NCI-H2171 (cell line): ENCODE data around the gene UBQLN1.
"Not testable (repeated sequence)": the region's sequence is repeated elsewhere in the genome, so short reads cannot be mapped to it uniquely, and the experiment has no call there.

Experiments
- DNase-seq: peaks from one replicate; lab custom pipeline; 2025; lab: John Stamatoyannopoulos, UW

The UBQLN1 gene

DNA sequence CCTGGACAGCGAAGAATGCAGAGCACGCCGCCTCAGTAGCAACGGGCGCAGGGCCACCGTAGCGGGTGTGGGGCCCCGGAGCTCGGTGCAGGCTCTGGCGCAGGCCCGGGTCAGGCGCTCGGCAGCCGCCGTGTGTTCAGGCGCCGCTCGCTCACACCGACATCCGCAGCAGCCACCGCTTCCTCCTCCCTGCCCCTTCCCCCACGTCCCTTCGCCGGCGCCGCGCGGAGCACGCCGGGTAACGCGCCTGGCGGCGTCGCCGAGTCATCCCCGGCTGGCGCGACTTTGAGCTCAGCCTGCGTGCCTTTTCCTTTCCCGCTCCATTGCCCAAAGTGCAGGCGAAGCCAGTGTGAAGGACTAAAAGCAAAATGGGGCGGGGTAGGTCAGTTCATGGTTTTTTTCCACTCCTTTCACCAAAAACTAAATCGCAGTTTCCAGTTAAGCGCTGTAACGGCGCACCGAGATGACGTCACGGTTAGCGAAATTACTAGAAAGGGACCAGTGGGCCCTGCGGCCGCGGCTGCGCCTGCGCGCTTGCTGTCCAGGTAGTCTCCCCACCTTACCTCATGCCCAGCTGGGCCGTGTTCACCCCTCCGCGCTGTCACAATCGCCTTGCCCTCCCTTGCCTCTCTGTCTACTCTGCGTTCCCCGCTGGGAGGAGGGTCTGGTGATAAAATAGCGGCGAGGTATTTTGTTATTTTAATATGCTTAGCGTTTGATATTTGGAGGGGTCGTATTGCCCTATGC, at the start of gene UBQLN1:
TSS of gene UBQLN1 (minus strand) at position 191 of the 747 bp plus-strand sequence. CDS start 279 bp downstream, outside the sequence.
- peak; percentile 88 for DNase-seq

DNA sequence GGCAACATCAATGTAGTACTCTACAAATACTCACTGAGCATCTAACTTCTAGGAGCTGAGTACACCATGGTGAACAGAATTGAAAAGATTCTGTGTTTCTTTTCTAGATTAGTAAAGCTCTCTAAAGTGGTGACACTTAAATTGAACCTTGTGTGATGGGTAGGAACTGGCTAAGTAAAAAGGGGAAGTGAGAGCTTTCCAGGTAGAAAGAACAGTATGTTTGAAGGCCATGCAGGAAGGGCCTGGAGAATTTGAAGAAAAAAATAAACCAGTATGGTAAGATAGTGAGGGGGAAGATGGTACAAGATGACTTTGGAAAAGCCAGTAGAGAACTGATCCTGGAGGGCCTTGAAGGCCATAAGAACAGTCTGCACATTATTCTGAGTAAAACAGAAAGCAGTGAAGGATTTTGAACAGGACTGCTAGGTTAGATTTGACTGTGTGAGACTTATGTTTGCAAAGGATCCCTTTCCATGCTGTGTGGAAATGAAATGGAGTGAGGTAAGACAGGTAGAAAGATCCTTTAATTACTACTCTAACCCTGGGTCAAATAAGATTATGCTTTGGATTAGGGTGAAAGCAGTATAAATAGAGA, 46.7 kb upstream of the UBQLN1 start:
- DNase-seq, result no peak

DNA sequence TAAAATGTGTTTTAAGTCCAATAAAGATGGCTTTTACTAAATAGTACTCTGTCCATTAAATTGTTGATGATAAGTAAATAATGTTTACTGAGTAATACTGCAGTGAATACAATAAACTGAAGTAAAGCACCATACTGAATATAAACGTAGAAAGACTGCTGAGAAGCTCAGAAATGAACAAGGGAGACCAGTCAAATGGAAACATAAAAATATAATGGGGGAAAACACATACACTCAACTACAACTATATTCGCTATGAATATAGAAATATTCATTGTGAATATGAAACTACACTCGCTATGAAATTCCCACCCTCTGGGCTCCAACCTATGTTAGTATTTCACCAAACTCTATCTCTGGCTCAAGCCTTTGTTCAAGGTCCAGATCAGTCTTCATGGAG, 41.9 kb upstream of the UBQLN1 start:
- no peak for DNase-seq

DNA sequence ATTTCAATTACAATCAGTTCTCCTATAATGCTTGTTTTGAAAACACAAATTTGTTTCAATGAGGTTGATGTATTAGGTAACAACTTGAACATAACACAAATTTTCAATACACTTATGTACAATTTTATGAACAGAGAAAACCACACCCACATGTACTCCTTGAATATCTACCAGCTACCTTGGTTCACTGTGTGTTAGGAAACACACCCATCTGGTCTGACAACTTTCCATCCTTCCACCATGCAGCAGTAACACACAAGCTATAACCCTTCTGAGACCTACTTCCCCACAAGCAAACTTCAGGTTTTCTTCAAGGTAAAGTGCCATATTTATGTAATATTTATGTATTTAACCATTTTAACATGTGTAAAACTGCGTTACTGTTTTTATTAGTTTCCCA, 36.4 kb upstream of the UBQLN1 start:
- DNase-seq, result no peak

DNA sequence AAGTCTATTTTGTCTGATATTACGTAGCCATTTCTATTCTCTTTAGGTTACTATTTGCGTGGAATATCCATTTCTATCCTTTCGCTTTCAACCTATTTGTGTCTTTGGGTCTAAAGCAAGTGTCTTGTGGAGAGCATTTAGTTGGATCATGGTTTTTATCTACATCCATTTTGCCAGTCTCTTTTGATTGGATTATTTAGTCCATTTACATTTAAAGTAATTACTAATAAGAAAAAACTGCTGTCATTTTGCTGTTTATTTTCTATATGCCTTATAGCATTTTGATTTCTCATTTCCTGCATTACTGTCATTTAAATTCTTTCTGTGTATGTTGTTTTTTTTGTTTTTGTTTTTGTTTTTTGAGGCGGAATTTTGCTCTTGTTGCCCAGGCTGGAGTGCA, 26.0 kb upstream of the UBQLN1 start:
- DNase-seq, result no peak

DNA sequence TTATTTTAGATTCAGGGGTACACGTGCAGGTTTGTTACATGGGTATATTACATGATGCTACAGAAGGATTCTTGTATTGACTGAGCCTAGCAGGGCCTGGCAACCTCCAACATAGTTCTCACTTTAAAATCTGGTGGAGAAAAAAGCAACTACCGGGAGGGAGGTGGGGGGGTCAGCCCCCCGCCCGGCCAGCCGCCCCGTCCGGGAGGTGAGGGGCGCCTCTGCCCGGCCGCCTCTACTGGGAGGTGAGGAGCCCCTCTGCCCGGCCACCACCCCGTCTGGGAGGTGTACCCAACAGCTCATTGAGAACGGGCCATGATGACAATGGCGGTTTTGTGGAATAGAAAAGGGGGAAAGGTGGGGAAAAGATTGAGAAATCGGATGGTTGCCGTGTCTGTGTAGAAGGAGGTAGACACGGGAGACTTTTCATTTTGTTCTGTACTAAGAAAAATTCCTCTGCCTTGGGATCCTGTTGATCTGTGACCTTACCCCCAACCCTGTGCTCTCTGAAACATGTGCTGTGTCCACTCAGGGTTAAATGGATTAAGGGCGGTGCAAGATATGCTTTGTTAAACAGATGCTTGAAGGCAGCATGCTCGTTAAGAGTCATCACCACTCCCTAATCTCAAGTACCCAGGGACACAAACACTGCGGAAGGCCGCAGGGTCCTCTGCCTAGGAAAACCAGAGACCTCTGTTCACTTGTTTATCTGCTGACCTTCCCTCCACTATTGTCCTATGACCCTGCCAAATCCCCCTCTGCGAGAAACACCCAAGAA, 21.0 kb upstream of the UBQLN1 start:
- DNase-seq, result not testable (repeated sequence)

DNA sequence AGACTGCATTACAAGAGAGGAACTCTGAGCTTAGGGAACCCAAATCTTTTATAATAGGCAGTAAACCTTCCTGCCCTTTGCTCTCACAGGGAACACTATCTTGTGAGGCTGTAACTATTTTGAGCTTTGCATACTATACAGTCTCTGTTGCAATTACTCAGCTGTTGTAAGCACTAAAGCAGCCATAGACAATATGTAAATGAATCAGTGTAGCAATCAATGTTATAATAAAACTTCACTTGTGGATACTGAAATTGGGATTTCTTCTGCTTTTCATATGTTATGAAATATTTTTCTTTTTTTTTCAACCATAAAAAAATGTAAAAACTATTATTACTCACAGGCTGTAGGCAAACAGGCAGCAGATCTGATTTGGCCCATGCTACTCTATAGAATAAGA, 16.7 kb upstream of the UBQLN1 start:
- no peak for DNase-seq

DNA sequence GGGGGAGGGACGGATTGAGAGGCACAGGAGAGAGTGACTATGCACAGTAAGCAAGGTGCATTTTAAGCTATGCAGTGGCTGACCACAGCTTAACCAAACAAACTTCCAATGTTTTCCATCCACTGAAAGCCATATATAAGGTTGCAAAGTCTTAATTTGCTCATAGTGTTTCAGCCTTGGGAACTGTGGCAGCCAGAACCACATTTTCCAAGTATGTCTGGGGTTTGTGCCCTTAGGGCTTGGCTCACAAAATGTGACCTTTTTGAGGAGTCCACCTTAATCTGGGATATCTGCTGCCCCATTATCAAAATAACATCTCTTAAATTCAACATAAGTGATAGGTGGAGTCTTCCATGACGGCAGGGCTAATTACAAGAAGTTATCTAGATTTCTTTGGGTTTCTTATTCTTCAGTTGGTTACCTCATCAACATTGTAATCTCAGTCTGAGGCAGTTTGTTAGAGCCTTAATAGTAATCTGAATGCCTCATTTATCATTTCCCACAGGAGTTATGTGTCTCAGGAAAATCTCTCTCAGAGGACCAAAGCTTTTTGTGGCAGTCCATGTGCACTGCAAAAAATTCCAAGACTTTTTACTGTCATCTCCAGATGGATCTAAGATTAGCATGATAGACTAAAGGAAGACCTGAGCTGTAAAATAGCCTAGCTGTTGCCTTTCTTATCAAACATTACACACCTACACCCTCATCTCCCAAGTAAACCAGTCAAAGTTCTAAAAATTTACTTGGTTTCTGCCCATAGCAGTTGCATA, 15.2 kb upstream of the UBQLN1 start:
- DNase-seq, result no peak

DNA sequence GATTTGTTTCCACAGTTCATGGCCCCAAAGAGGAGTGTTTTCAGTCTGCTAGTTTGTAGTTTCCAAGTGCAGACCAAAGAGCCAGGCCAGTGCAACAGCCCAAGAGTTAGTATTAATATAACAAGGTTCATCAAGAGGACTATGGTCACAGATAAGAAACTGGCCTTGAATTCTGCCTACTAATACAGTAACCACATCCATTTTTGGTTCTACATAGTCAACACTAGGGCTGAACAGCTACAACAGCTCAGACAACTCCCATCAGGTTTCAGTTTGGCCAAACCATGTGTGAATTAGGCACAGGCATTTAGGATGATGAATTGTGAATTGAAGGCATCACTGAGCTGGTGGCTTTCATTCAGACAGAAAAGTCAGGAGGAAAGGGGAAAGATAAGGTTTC, 13.8 kb upstream of the UBQLN1 start:
- DNase-seq, result no peak

DNA sequence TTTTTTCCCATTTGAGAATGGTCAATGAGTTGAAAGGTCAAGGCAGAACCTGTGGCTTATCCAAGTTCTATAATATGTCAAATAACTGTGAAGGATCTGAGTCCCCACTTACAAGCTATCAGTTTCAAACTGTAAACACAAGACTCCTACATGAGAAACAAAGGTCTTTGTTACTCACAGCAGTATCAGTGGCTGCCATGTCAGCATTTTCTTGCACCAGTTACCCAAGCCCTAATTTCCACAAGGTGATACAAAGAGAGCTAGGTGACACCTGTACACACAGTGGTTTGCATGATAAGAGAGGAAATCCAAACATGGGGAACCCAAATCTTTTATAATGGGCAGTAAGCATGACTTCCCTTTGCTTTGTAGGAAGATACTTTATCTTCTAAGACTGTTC, 8.0 kb upstream of the UBQLN1 start:
- DNase-seq, result no peak

DNA sequence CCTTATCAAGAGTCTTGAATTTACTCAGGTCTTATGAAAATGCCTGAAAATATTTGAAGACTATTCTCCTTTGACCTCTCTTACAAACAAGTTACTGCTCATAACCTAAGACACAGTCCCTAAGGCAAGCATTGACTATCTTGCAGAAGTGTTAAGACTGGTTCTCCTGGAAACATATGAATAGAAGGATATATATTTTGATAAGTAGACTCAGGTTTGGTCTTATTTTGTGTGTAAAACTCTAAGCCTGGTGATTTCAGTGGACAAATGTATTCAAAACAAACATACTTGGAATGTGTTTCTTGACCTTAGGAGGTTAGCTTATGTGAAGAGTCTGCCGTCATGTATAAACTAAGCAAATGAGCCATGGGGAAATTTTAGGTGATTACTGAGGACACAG, 7.5 kb upstream of the UBQLN1 start:
- no peak for DNase-seq

DNA sequence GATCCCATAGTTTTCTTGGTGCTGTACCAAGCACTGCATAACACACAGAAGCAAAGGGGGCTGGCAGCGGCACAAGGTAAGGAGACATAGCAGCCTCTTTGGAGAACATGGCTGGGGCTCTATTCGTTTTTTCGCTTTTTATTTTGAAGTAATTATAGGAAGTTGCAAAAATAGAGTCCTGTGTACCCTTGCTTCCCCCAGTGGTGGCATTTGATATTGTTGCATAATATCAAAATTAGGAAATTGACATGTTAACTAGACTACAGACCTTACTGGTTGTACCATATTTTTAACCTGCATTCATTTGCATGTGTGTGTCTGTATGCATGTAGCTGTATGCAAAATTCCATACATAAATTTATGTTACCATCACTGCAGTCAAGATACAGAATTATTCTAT, 6.6 kb upstream of the UBQLN1 start:
- no peak for DNase-seq

DNA sequence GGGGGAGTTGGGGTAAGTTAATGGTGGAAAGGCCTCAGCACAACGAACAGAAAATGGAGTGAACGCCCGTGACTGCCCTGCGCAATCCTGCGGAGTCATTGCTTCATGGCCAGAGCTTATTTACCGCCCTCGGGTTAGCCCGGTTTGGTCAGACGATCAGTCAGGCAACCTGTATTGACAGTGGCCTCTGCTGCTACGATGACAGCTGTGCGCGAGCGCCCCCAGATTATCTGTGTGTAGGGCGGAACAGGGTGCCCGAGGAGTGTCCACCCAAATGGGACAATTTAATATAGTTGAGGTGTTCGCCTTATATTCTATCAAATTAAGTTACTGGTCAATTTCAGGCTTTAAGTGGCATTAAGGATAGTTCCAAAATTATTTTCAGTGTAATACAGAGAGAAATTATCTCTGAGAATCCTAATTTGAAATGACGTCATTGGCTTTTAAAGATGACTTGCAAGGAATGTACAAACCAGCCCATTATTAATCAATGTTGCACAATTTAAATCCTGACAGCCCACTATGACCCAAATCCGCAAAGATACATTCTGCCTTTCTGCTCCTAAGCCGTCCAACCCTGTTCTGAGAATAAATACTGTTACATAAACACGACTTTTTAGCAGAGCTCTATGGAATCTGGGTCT, 879 bp upstream of the UBQLN1 start:
- no peak for DNase-seq

DNA sequence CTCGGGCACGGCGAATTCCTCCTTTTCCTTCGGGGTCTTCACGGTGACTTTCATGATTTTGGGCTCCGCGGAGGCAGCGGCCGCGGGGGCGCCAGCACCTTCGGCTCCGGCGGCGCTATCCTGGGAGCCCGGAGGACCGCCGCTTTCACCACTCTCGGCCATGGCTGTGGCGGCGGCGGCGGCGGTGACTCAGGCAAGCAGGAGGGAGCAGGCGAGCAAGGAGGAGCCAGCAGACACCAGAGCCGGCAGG, 315 bp downstream of the UBQLN1 start:
- peak; percentile 25 for DNase-seq

DNA sequence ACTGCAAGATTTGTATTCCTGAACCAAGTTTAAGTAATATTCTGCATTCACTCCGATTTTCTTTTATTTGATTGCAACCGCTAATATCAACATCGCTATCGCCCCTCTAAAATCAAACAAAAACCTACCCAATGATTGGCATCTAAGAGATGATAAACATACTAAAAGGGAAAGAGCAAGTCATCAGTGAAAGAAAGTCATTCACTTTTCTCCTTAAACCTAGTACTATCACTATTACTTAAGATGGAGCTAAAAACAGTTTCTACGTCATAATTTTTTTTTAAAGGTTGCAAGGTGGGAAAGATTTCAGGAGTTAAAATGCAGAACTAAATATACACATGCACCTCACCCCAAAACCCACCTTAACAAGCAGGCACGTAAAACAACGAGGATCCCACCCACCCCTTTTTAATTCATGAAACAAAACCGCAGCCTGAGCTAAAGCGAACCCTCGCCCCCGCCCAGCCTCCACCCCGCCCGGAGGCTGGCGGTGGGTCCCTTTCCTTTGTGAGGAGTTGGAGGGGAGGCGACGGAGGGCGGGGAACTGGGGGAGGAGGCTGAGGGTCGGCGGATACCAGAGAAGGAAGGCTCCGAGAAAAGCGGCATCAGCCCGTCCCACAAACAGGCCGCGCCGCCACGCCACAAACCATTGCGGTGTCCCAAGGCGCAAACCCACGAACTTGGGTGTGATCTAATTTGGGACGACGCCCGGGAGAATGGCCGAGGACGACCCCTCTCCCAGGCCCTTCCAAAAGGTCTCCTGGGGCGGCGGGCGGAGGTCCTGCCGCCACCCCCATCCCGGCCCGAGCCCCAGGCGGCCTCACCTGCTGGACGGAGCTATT, 861 bp downstream of the UBQLN1 start:
- peak; percentile 45 for DNase-seq

DNA sequence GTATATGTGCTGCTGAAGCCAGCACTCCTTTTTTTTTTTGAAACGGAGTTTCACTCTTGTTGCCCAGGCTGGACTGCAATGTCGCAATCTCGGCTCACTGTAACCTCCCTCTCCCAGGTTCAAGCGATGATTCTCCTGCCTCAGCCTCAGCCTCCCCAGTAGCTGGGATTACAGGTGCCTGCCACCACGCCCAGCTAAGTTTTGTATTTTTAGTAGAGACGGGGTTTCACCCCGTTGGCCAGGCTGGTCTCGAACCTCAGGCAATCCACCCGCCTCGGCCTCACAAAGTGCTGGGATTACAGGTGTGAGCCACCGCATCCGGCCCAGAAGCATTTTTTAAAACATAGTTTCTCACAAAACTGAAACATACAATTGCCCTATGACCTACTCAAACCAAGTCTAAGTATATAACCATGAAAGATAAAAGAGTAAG, 2.5 kb downstream of the UBQLN1 start:
- DNase-seq, result not testable (repeated sequence)

DNA sequence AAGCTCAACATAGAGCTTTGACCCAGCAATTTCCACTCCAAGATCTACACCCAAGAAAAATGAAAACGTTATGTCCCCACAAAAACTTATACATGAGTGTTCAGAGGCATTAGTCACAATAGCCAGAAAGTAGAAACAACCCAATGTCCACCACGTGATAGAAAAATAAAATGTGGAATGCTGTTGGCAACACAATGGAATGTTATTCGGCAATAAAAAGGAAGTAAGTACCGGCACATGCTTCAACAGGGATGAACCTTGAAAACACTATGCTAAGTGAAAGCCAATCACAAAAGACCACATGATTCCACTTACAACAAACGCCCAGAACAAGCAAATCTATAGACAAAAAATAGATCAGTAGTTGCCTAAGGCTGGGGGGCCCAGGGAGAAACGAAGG, 6.0 kb downstream of the UBQLN1 start:
- no peak for DNase-seq

DNA sequence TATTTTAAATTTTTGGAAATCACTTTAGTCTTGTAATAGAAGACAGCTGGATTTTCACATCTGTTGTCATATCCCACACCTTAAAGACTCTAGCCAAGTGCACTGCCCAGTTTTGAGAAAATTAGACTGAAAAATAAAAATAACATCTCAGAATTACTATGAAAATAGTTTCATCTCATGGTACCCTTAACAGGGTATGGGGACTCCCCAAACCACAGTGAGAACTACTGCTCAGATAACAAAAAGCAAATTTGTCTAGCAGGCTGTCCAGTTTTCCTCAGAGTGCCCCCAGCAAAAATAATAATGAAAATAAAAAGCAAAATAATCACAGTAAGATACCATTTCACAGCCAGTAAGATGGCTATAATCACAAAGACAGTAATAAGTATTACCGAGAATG, 6.5 kb downstream of the UBQLN1 start:
- no peak for DNase-seq

DNA sequence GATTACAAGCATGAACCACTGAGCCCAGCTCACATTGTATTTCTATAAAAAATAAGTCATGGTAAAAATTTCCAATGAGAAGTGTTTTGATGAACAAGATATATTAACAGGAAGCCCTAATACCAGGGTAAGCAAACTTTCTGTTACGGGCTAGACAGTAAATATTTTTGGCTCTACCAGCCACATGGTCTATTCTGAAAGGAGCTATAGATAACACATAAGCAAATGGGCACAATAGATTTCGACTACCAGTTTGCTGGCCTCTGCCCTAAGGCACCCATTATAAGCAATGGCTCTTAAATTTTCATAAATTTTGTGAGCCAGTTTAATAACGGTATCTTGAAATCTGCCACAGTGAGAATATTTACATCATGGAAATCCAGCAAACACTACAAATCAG, 8.1 kb downstream of the UBQLN1 start:
- DNase-seq, result no peak

DNA sequence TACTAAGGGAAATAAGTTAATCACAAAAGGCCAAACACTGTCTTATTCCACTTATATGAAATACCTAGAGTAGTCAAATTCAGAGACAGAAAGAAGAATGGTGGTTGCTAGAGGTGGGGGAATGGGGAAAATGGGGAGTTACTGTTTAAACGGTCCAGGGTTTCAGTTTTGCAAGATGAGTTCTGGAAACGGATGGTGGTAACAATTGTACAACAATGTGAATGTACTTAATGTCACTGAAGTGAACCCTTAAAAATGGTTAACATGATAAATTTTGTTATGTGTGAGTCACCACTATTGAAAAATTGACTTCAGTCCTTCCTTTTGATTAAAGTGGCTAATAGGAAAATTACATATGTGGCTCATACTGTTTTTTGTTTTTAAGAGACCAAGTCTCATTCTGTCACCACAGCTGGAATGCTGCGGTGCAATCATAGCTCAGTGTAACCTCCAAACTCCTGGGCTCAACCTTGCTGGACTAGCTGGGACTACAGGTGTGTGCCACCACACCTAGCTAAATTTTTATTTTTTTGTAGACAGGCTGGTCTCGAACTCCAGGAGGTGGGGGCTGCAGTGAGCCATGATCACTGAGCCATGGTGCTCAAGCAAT, 8.7 kb downstream of the UBQLN1 start:
- DNase-seq, result no peak

DNA sequence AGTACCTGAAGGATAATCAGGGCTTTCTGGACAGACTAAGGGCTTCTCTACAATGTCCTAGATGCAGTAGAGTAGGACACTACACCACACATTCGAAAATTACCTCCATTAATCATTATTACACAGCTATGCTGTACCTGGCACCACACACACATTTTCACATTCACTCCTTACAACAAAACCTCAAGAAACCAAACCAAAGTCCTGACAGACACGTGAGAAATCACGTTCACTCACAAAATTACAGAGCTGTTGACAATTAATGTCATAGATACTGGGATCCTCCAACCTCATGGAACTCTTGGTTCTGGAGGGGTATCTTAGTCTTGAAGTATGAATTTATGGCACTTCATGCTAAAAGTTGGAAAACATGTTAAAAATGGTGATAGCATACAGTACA, 16.3 kb downstream of the UBQLN1 start:
- DNase-seq, result no peak
